ENCODE results near the gene ZFAND2A.

The ZFAND2A gene

GRCh38 chr7:1104516-1105179, 55.3 kb downstream of the ZFAND2A start:
- DNase-seq, result no peak

GRCh38 chr7:1103789-1104515, 56.0 kb downstream of the ZFAND2A start:
- no peak for DNase-seq

GRCh38 chr7:1103009-1103788, 56.8 kb downstream of the ZFAND2A start:
- DNase-seq, result no peak
